ENCODE measurements around the gene HNRNPA0. TPM values are rescaled to one million over a fixed set of nuclear protein-coding genes. Genes with fewer than 3 reads are reported as not detected.
A peak's percentile ranks its signal among the peaks of the same experiment; 100 is the strongest.

The HNRNPA0 gene
- total and polyA plus RNA-seq, 2 donors (not counting 3 experiments of a cell fraction or from before 2014, with no cell fraction given) = 16.0 to 37.5 TPM

GRCh38 chr5:137700282-137700680 is 53.9 kb downstream of the HNRNPA0 start:
- H3K79me2 ChIP-seq (ENCODE audit: control insufficient read depth, insufficient read depth, low read length) = no peaks in the 10 kb centered on the region
- no peak overlapping the region for H3K27ac ChIP-seq (ENCODE audit: insufficient read depth, low read depth, low read length)
- H4K20me1 ChIP-seq (replicated peaks; ENCODE audit: control insufficient read depth, extremely low read depth, insufficient read depth, low read length) = no peaks in the 10 kb centered on the region
- no peak overlapping the region for H3K4me3 ChIP-seq (replicated peaks in 1 of 3; ENCODE audit: insufficient read depth in 1 of 3, low read depth in 1 of 3, low read length in 3 of 3)
- FAIRE-seq = peak; percentile 73
- no peak overlapping the region for H3K9ac ChIP-seq (replicated peaks; ENCODE audit: extremely low read depth, insufficient read depth, low read length)
- H3K27me3 ChIP-seq (ENCODE audit: control insufficient read depth in 2 of 2, insufficient read depth in 2 of 2, low read length in 2 of 2) = no peaks in the 10 kb centered on the region
- POLR2A ChIA-PET = no interaction called here
- H3K9me3 ChIP-seq (replicated peaks; ENCODE audit: control insufficient read depth, insufficient read depth, low read length) = no peaks in the 10 kb centered on the region
- BruUV-seq (replicated peaks) = no TSS peak
- no peak overlapping the region for H3K4me2 ChIP-seq (ENCODE audit: insufficient read depth, low read length)
- CTCF ChIA-PET = interaction anchor here (2.4 to 10.6 kb wide), 4 partner anchors 27 to 42 kb away, joined by 10 to 107 read pairs (median 28); partner anchors contain the start of gene KLHL3
- no peak for TF ChIP-seq JUN (IDR thresholded peaks at IDR 0.05; ENCODE audit: borderline replicate concordance, insufficient read depth, insufficient read length, low read depth)
- TF ChIP-seq, protein P1, sequence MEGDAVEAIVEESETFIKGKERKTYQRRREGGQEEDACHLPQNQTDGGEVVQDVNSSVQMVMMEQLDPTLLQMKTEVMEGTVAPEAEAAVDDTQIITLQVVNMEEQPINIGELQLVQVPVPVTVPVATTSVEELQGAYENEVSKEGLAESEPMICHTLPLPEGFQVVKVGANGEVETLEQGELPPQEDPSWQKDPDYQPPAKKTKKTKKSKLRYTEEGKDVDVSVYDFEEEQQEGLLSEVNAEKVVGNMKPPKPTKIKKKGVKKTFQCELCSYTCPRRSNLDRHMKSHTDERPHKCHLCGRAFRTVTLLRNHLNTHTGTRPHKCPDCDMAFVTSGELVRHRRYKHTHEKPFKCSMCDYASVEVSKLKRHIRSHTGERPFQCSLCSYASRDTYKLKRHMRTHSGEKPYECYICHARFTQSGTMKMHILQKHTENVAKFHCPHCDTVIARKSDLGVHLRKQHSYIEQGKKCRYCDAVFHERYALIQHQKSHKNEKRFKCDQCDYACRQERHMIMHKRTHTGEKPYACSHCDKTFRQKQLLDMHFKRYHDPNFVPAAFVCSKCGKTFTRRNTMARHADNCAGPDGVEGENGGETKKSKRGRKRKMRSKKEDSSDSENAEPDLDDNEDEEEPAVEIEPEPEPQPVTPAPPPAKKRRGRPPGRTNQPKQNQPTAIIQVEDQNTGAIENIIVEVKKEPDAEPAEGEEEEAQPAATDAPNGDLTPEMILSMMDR (IDR thresholded peaks at IDR 0.05; ENCODE audit: extremely low read depth in 1 of 2, insufficient read depth in 1 of 2, low read depth in 1 of 2, low read length in 2 of 2) = no peak
- no peak for TF ChIP-seq GATA2 (IDR thresholded peaks at IDR 0.05; ENCODE audit: insufficient read depth, insufficient read length, low read depth, low read length)
- no peak for TF ChIP-seq MYC (IDR thresholded peaks at IDR 0.05; ENCODE audit: low read depth, low read length)
- TF ChIP-seq POLR2AphosphoS5 (IDR thresholded peaks at IDR 0.05; ENCODE audit: insufficient read depth, low read depth, low read length) = no peak
- no peak for TF ChIP-seq POLR2A (IDR thresholded peaks at IDR 0.05; ENCODE audit: low read depth, low read length)
- no peak for TF ChIP-seq EZH2 (IDR thresholded peaks at IDR 0.05; ENCODE audit: borderline replicate concordance, low read depth, low read length, severe bottlenecking)
- peaks cover 0 to 5% of the 10 kb centered on the region in 2 experiments for H3K36me3 ChIP-seq (ENCODE audit: control insufficient read depth in 2 of 2, extremely low read depth in 1 of 2, insufficient read depth in 2 of 2, low read length in 2 of 2)
- H3K4me1 ChIP-seq (ENCODE audit: control insufficient read depth, extremely low read depth, insufficient read depth, low read length) = peaks cover 36% of the 10 kb centered on the region
- dilution Hi-C loops (cut with MboI; ENCODE audit: extremely low pct_ligation_motif_present, low sequenced_read_pairs) = no loop called here
- intact Hi-C loops (cut with micrococcal nuclease) = no loop called here
- H3K9me1 ChIP-seq (replicated peaks; ENCODE audit: control insufficient read depth, extremely low read depth, insufficient read depth, low read length) = no peaks in the 10 kb centered on the region
- DNase-seq (ENCODE audit: low read depth, low spot score) = peak; percentile 47
- H2AFZ ChIP-seq (ENCODE audit: low read depth, low read length) = peak overlapping the region; percentile 74
